ENCODE measurements around the gene NDUFA12.

DNA sequence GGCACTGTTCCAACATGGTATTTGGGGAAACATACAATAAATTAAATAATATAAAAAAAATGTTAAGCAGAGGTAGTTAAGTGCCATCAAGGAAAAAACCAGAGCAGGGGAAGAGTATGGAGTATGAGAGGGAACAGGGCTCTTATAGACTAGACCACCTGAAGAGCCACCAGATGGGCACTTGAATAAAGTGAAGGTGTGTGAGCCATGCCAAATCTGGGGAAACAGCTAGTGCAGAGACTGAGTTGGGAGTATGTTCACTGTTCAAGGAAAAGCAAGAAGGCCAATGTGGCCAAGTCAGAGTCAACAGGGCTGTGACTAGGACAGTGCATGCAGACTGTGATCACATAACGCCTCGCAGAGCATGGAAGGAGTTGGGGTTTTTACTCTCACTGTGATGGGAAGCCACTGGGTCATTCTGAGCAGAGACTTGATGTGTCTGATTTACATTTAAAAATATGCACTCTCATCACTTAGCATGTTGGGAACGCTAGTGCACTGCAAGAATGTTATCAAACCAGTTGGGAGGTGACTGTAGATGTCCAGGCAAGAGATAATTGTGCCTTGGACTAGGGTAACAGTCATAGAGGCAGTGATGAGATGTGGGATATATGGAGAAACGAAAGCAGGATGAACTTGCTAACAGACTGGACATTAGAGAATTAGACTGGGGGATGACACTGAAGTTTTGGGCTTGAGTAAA is 25.6 kb downstream of the NDUFA12 start:
- TF ChIP-seq CTCF (IDR thresholded peaks at IDR 0.05) (no peak), ZFX (IDR thresholded peaks at IDR 0.05; ENCODE audit: borderline replicate concordance) (no peak)
